MV-4-11 (cell line): ENCODE results near the gene PGA4.
"Not testable (repeated sequence)": the region's sequence is repeated elsewhere in the genome, so short reads cannot be mapped to it uniquely, and the experiment has no call there.

ENCODE experiments used
- DNase-seq: peaks from one replicate; lab custom pipeline; 2025; lab: John Stamatoyannopoulos, UW

Gene PGA4

DNA sequence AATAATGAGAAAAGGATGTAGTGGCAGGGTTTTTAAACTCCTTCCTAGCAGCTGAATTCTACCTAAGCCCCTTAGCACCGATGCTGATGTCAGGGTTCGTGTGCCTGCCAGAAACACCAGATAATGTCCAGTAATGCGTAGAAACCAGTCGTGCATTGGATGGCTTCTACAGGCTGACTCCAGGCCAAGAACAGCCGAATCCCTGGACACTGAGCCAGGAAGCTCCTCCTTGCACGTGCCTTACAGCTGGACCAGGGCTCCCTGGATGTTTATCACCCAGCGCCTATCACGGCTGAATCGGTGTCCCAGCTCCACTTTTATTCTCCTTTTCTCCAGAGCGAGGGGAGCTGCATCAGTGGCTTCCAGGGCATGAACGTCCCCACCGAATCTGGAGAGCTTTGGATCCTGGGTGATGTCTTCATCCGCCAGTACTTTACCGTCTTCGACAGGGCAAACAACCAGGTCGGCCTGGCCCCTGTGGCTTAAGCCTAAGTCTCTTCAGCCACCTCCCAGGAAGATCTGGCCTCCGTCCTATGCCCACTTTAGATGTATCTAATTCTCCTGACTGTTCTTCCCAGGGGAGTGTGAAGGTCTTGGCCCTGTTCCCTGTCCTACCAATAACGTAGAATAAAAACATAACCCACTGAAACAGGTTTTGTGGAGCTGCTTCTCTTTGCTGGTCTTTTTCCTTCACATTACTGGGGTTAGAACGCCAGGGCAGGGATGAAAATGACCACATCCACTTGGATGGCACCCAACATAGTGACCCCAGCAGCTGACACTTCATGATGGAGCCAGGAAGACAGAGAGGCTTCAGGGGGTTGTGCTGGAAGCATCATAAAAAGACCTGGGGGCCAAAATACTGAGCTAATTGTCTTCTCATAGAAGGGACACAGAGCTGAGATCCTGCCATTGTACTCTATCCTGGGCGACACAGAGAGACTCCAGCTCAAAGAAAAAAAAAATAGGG lies 28.9 kb downstream of the PGA4 start:
- not testable (repeated sequence) for DNase-seq

DNA sequence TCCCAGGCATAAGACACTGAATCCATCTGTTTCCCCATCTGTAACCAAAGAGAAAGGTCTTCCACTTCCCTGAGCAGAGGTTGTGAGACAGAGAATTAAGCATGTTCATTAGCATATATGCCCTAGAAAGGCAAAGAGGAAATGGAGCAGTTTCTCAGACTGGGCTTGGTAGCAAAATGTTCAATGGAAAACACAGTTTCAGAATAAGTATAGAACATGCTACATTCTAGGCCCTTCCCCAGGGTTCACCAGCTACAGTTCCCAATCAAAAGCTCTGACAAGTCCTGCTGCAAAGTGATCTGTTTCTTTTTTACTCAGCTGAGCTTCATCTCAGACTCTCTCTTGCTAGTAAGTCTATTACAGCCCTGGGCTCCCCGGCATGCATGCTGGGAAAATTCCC lies 30.2 kb downstream of the PGA4 start:
- DNase-seq = peak; percentile 25

GRCh38 chr11:61254403-61255025 lies 32.4 kb downstream of the PGA4 start:
- peak; percentile 42 for DNase-seq

DNA sequence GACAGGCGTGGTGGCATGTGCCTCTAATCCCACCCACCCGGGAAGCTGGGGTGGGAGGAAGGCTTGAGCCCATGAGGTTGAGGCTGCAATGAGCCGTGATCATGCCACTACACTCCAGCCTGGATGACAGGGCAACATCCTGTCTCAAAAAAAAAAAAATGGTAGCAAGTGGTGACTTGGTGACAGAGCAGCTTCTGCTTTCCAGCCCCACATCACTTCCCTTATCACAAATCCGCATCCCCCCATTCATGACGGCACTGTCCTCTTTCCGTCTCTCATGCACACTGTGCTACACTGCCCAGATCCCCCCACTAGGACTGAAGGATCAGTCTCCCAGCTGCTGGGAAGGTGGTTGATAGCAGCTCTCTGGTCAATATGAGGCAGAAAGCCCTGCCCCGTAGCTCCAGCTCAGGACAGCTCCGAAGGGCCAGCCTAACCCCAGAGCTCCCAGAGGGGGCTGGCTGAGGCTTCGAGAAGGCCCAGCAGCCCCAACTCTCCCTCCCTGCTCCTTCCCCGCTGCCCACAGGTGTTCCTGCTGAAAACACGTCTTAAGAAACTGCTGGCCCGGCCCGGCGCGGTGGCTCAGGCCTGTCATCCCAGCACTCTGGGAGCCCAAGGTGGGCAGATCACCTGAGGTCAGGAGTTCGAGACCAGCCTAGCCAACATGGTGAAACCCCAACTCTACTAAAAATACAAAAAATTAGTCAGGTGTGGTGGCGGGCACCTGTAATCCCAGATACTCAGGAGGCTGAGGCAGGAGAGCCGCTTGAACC lies 34.7 kb downstream of the PGA4 start:
- peak; percentile 66 for DNase-seq

DNA sequence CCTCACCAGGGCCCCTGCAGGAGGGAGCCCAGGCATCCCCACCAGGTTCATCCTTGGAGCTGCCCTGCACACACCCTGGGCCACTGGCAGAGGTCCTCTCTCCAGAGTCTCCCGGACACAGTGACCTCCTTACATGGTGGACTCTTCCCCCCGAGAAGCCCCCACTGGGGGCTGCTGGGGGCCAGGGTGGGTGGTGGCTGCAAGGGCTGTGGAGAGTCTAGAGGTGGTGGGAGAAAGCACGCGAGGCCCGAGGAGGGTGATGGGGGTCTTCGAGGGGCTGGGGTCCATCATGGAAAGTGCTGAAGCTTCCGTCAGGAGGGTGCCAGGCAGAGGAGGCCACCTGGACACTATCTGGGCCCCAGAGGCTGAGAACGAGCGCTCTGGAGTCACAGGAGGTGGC lies 36.4 kb downstream of the PGA4 start:
- DNase-seq = no peak

DNA sequence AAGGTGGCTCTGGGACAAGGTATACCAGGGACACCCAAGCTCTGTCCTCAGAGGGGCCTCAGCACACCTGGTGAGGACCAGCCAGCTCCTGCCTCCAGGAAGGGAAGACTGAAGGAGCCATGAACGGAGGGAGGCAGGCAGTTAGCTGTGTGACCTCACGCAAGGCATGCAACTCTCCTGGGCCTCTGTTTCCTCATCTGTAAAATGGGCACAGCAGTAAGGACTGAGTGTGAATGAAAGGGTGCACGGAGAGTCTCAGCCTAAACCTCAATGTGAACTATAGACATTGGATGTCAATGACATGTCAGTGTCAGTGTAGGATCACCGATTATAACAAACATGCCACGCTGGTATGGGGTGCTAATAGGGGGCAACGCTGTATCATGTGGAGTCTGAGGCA lies 37.2 kb downstream of the PGA4 start:
- DNase-seq = no peak

DNA sequence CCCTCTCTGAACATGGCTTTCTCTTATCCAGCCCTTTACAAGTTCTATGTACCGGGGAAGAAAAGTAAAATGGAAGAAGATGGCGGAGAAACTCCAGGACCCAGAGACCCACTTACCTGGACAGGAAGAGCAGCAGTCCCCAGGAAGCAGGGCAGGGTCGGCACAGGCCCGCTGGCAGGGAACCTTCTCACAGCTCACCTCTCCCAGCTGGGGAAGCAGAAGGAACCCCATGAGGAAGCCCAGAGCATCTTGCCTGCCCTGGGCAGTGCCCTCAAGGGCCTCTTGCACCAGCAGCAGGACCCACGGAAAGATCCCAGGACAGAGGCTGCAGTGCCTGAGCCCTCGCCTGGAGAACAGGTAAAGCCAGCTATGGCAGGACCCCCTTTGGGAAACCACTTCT lies 42.2 kb downstream of the PGA4 start:
- no peak for DNase-seq

GRCh38 chr11:61264795-61265194 lies 42.6 kb downstream of the PGA4 start:
- no peak for DNase-seq

GRCh38 chr11:61265357-61265756 lies 43.2 kb downstream of the PGA4 start:
- no peak for DNase-seq

DNA sequence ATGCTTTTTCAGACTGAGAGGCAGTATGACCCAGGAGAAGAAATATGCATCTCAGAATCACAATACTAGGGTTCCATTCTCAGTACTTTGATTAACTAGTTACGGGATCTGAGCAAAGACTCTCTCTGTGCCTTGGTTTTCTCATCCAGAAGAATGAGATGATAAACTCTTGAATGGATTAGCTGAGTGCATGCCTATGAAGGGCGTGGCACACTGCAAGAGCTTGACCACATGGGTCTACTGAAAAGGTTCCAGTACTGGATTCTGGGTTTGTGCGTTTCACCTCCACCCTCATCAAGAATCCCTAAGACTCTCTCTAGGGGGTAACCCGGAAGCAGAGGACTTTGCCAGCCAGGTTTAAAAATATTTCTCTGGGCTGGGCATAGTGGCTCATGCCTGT lies 44.5 kb downstream of the PGA4 start:
- no peak for DNase-seq

DNA sequence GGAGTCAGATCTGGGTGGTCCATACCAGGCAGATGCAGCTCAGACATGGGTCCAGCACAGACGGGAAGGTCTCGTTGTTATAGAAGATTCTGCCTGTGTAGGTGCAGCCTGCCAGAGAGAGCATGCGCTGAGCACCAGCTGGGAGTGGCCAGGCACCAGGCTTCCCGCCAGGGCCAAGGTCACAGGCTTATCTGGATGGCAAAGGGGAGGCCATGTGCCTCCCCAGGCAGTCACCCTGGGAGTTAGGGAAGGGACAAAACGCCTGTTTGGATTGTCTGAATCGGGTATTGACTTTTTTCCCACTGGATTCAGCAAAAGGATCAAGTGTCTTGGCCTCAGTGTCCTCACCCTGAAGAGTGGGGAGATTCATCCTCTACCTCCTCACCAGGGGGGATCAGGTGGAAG lies 45.3 kb downstream of the PGA4 start:
- DNase-seq = no peak

DNA sequence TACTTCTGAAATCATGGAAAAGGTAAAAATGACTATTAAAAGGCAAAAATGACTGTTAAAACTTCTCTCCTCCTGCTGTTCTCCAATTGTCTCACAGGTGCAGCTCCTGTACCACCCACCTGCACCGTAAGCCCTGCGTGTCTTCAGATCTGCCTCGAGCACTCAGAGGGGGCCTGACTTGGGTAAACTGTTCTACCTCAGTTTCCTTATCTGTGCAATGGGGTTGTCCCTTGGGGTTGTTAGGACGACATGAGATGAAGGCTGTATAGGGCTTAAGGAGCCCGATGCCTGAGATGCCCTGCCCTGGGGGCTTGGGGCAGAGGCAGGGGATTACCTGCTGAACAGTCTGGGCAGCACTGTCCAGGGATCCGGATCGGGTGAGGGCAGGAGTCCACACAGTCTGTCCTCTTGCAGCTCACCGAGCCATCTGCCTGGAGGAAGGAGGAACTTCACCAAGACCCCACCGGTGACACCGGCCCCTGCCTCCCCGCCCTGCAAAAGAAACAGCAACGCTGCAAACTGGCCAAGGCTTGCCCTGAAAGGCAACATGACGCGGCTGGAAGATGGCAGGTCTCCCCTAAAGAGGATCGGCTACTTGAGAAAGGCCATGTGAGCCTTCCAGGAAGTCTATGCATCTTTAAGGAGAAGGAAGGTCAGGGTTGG lies 46.6 kb downstream of the PGA4 start:
- DNase-seq = no peak

- no peak for DNase-seq
These were observed 48.4 kb downstream of the PGA4 start for GRCh38 chr11:61270354-61271076.

GRCh38 chr11:61272731-61273130 lies 50.6 kb downstream of the PGA4 start:
- DNase-seq = no peak

GRCh38 chr11:61273178-61274078 lies 51.3 kb downstream of the PGA4 start:
- no peak for DNase-seq

GRCh38 chr11:61274084-61274483 lies 51.9 kb downstream of the PGA4 start:
- no peak for DNase-seq

GRCh38 chr11:61275191-61275590 lies 53.0 kb downstream of the PGA4 start:
- DNase-seq = no peak

- no peak for DNase-seq
These were observed 55.2 kb downstream of the PGA4 start for GRCh38 chr11:61277186-61278000.

- no peak for DNase-seq
These were observed 55.9 kb downstream of the PGA4 start for GRCh38 chr11:61278001-61278470.
